ENCODE data around the gene RETN.

RETN gene

DNA sequence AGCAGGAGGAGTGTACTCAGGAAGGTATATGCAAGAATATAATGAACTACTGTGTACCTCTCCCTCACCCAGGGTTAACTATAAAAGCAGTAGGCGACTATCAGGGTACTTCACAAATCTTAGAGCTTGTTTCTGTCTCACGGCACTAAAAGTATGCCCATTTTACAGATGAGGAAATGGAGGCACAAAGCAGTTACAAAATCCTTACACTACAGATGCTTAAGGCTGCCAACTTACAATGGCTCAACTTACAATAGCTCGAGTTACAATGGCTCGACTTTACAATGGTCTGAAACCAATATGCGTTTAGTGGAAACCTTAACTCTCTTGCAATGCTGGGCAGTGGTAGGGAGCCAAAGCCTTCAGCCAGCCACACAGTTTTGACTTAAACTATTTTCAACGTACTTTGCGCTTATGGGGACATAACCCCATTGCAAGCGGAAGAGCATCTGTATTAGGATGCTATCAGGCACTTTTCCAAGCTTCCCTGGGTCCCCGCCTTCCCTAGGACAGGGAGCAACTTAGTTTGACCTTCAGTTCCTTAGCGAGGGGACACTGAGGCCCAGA is 29.0 kb downstream of the RETN start:
- TF ChIP-seq, protein P1, sequence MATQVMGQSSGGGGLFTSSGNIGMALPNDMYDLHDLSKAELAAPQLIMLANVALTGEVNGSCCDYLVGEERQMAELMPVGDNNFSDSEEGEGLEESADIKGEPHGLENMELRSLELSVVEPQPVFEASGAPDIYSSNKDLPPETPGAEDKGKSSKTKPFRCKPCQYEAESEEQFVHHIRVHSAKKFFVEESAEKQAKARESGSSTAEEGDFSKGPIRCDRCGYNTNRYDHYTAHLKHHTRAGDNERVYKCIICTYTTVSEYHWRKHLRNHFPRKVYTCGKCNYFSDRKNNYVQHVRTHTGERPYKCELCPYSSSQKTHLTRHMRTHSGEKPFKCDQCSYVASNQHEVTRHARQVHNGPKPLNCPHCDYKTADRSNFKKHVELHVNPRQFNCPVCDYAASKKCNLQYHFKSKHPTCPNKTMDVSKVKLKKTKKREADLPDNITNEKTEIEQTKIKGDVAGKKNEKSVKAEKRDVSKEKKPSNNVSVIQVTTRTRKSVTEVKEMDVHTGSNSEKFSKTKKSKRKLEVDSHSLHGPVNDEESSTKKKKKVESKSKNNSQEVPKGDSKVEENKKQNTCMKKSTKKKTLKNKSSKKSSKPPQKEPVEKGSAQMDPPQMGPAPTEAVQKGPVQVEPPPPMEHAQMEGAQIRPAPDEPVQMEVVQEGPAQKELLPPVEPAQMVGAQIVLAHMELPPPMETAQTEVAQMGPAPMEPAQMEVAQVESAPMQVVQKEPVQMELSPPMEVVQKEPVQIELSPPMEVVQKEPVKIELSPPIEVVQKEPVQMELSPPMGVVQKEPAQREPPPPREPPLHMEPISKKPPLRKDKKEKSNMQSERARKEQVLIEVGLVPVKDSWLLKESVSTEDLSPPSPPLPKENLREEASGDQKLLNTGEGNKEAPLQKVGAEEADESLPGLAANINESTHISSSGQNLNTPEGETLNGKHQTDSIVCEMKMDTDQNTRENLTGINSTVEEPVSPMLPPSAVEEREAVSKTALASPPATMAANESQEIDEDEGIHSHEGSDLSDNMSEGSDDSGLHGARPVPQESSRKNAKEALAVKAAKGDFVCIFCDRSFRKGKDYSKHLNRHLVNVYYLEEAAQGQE (IDR thresholded peaks at IDR 0.05; ENCODE audit: insufficient read depth in 1 of 2, low read depth in 2 of 2, low read length in 2 of 2): no peak
- TF ChIP-seq FOXP2 (optimal IDR thresholded peaks at IDR 0.05; ENCODE audit: borderline replicate concordance, extremely low read depth, extremely low read length, insufficient read depth): no peak
- no peak for TF ChIP-seq SIN3A (IDR thresholded peaks at IDR 0.05; ENCODE audit: borderline replicate concordance, insufficient read depth, low read length)
- no peak for TF ChIP-seq POLR2AphosphoS5 (IDR thresholded peaks at IDR 0.05; ENCODE audit: low read depth, low read length)
- TF ChIP-seq TAF1 (IDR thresholded peaks at IDR 0.05; ENCODE audit: borderline replicate concordance, insufficient read depth, low read length): no peak

DNA sequence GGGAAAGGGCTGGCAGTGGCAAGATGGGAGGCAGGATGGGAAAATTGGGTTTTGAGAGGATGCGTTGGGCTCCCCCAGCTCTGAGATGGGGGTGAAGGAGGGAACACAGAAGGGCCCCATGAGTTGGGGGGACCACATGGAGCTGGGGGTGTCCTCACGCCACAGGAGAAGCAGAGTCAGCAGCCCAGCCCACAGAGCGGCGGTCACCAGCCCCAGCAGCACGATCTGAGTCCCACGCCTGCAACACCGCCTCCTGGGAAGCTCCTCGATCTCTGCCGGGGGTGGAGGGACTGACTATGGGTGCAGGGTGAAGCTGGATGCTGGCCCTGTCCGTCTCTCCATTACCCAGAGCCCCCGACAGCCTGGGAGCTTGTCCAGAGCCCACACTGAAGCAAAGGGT is 29.7 kb downstream of the RETN start:
- TF ChIP-seq TAF1 (IDR thresholded peaks at IDR 0.05; ENCODE audit: borderline replicate concordance, insufficient read depth, low read length): no peak
- no peak for TF ChIP-seq FOXP2 (optimal IDR thresholded peaks at IDR 0.05; ENCODE audit: borderline replicate concordance, extremely low read depth, extremely low read length, insufficient read depth)
- TF ChIP-seq SIN3A (IDR thresholded peaks at IDR 0.05; ENCODE audit: borderline replicate concordance, insufficient read depth, low read length): no peak
- no peak for TF ChIP-seq POLR2AphosphoS5 (IDR thresholded peaks at IDR 0.05; ENCODE audit: low read depth, low read length)
- TF ChIP-seq, protein P1 (IDR thresholded peaks at IDR 0.05; ENCODE audit: insufficient read depth in 1 of 2, low read depth in 2 of 2, low read length in 2 of 2): no peak

DNA sequence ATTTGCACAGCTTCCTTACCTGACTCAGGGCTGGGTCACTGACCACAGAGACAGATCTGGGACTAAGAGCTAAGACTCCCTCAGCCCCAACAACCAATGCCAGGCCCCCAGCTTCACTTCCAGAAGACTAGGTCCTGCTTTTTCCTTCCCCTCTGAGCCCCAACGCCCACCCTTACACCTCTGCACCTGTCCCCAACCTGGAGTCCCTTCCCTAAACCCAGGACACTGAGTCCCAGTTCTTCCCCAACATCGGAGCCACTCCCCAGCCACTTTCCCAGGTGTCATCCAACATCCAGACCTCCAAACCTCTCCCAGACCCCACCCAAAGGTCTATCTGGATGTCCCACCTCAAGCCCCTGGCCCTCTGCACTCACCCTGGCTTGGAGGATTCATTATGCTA is 30.2 kb downstream of the RETN start:
- TF ChIP-seq, protein P1 (IDR thresholded peaks at IDR 0.05; ENCODE audit: insufficient read depth in 1 of 2, low read depth in 2 of 2, low read length in 2 of 2): no peak
- TF ChIP-seq TAF1 (IDR thresholded peaks at IDR 0.05; ENCODE audit: borderline replicate concordance, insufficient read depth, low read length): no peak
- no peak for TF ChIP-seq POLR2AphosphoS5 (IDR thresholded peaks at IDR 0.05; ENCODE audit: low read depth, low read length)
- no peak for TF ChIP-seq FOXP2 (optimal IDR thresholded peaks at IDR 0.05; ENCODE audit: borderline replicate concordance, extremely low read depth, extremely low read length, insufficient read depth)
- TF ChIP-seq SIN3A (IDR thresholded peaks at IDR 0.05; ENCODE audit: borderline replicate concordance, insufficient read depth, low read length): no peak

DNA sequence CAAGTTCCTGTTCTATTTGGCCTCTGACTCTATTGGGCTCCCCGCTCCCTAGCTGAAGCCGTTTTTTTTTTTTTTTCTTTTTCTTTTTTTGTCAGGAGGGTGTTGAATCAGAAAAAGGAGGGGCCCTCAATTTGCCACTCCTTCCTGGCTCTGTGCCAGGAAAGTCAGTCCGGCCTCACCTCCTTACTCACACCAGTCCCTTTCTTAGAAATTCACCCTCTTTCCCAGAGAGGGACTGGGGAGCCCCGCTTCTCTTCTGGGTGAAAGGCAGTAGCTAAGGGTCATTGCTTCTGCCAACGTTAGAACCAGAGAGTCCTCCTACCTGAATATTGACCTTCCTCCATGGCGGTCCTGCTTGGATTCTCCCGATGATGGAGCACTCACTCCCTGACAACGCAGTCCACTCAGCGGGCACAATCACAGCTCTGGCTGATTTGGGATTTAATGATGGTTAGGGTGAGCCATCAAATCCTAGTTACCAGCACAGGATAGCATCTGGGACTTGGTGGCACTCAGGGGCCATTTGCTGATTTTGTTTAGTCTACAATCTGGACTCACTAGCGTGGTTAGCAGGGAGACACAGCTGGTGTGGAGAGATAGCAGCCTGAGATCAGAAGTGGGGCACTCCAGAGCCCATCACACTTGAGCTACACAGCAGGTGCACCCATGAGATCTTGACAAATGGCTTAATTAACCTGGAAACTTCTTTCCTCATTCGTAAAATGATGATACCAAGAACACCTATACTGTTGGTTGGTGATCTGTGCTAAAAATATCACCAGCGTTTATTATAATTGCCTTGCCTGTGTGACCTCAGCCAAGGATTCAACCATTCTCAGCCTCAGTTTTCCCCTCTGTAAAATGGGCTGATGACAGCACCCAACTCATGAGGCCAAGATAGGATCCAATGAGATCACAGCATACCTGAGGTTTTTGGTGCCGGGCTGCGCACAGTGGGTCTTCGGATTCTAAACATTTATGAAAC is 30.9 kb downstream of the RETN start:
- TF ChIP-seq, protein P1 (IDR thresholded peaks at IDR 0.05; ENCODE audit: insufficient read depth in 1 of 2, low read depth in 2 of 2, low read length in 2 of 2): no peak
- TF ChIP-seq POLR2AphosphoS5 (IDR thresholded peaks at IDR 0.05; ENCODE audit: low read depth, low read length) (no peak), FOXP2 (optimal IDR thresholded peaks at IDR 0.05; ENCODE audit: borderline replicate concordance, extremely low read depth, extremely low read length, insufficient read depth) (no peak), SIN3A (IDR thresholded peaks at IDR 0.05; ENCODE audit: borderline replicate concordance, insufficient read depth, low read length) (no peak), TAF1 (IDR thresholded peaks at IDR 0.05; ENCODE audit: borderline replicate concordance, insufficient read depth, low read length) (no peak)
